Right ventricle myocardium superior (tissue), 1 donor: ENCODE measurements around the gene TNNT2. TPM values are rescaled to one million over a fixed set of nuclear protein-coding genes. Genes with fewer than 3 reads are reported as not detected.
A peak's percentile ranks its signal among the peaks of the same experiment; 100 is the strongest.

Experiments
- ATAC-seq: fragments of 200-7000 bp; cut with Tn5 transposase; one replicate; pipeline ENCODE4 v1.9.1; 2020; ENCODE audit warnings: mild to moderate bottlenecking; ENCODE audit not compliant: poor library complexity
- DNase-seq: peaks from one replicate; pipeline ENCODE4 v3.0.0-alpha.2; 2020
- intact Hi-C: fragments of 100-400 bp; cut with DNase I; formaldehyde crosslinking; loops from one replicate; pipeline ENCODE4 v1.11.2; 2022
- total RNA-seq: library from RNA; stranded (reverse); fragmentation: NEBNext Ultra II Directional; extraction: Animal tissue kit (Norgen Biotek cat#: 25700); gene quantifications from one replicate; pipeline ENCODE4 v1.2.1, GENCODE V29; 2021
- donor health status: DM: no; HTN: yes; CAD: no; lungs with severe emphysema.

Gene TNNT2
- total RNA-seq, 1 donor from 2014 or later = 9,128 TPM

DNA sequence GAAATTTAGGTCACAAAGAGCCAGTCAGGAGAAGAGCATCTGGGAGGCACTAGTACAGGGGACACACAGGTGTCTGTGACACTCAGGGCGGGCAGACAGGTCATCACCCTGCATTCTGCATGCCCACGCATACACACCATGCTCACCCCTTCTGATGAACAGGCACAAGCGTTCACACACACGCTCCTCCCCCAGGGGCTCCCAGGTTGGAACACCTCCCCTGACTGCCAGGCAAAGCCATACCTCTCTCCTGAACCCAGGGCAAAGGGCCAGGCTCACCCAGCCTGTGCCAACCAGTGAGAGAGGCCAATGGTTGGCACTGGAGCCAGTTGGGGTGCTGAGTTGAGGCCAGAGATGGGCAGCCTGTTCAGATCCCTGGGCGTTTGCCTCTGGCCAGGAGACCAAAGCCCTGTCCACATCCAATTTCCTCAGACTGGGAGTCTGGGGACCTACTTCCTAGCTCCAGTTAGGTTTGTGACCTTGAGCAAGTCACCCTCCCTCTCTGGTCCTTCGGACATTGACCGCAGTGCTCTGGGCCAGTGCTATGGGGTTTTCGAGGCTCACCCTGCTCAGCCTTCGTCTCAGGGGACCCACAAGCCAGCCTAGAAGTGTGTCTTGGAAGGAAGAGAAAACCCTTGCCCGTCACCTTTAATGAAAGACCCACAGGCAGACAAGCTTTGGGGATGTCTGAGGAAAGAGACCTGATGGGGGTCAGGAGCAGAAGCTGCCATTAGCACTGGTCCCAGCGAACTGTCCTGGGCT, 27.4 kb upstream of the TNNT2 start:
- no peak for ATAC-seq
- intact Hi-C loops = no loop called here
- no peak for DNase-seq

GRCh38 chr1:201404055-201404454, 26.6 kb upstream of the TNNT2 start:
- no peak for DNase-seq
- intact Hi-C loops = no loop called here
- ATAC-seq = no peak

DNA sequence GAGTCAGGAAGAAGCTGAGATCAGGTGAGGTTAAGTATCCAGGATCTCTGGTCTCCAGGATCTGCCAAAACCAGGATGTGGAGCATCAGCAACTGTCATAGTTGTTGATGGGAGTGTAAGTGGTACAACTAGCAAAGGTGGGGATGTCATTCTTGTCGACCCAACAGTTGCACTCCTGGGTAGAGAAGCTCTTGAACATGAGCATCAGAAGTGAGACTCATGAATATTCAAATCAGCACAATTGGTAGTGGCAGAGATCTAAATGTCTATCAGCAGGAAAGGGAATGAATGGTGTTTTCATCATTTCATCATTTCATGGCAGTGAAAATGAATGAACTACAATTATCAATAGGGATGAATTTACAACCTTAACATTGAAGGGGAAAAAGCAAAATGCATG, 25.9 kb upstream of the TNNT2 start:
- intact Hi-C loops = no loop called here
- no peak for ATAC-seq
- no peak for DNase-seq

DNA sequence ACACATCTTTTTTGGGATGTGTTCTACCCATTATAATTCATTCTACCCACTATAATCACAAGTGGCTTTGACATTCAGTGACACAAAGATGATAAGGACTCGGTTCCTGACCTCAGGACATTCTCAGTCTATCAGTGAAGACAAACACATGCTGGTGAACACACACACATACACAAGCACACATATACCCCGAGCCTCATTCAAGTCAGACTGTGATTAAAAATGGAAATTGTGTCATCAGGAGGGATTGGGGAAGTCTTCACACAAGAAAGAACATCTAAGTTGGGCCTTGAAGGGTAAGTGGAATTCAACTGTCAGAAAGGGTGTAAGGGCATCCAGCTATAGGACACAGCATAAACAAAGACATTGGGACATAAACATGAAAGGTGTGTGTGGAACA, 24.2 kb upstream of the TNNT2 start:
- ATAC-seq (peak; percentile 8), DNase-seq (no peak)
- intact Hi-C loops = no loop called here

GRCh38 chr1:201400852-201401230, 23.4 kb upstream of the TNNT2 start:
- no peak for DNase-seq
- intact Hi-C loops = no loop called here
- peak; percentile 21 for ATAC-seq

DNA sequence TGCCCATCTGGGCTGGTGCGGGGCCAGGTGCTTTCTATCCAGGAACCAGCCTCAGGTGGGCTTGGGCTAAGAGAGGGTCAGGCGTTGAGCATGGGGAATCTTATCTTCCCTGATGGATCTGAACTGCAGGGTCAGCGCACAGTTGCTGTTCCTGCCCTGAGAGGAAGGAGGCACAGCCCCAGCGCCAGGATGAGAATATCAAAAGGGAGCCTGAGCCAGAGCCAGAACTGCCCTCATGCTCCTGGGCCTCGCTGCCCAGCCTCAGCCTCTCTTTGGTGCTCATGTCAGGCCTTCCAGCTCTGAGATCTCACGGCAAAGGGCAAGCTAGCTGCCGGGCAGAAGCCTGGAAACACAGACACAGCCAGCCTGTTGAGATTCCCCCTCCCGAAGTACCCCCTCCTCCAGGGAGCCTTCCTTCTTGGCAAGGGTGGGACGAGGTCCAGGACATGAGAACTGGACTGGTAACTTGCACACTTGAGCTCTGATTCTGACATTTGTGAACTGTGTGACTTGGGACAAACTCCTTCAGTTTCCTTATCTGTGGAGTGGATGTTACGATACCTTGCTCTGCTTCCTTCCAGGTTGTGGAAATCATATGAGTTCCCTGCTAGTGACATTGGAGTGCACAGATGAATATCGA, 22.9 kb upstream of the TNNT2 start:
- no peak for ATAC-seq
- no peak for DNase-seq
- intact Hi-C loops = no loop called here

DNA sequence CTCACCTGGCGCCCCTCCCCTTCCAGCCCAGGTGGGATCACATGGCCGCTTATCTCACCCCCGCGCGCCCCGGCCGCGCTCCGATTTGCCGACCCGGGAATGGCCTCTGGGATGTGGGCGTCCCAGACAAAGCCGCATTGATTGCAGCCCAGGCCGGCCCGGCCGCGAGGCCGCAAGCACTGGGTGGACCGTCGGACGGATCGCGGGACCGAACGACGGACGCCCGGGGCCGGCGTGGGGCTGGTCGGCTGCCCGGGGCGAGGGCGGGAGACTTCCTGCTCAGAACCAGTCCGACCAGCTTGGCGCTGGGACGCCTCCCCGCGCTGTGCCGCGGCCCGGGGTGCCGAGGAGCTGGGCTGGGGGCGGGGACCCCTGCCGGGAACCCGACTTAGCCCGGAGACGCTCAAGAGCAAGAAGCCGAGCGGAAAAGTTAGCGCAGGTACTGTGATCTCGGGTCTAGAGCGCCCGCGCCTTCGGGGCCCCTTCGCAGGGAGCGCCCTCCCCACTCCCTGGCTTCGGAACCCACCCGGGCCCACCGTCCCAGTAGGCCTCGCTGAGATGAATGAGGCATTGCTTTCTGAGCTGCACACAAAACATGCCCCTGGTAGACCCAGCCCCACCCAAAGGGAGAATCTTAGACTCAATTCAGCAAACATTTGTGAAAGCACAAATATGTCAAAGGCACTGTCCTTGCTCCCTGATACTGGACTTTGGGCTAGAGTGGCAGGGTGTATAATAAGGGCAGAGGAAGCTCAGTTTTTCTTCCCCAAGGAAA, 22.1 kb upstream of the TNNT2 start:
- DNase-seq (no peak), ATAC-seq (peak; percentile 30)
- intact Hi-C loops = no loop called here

DNA sequence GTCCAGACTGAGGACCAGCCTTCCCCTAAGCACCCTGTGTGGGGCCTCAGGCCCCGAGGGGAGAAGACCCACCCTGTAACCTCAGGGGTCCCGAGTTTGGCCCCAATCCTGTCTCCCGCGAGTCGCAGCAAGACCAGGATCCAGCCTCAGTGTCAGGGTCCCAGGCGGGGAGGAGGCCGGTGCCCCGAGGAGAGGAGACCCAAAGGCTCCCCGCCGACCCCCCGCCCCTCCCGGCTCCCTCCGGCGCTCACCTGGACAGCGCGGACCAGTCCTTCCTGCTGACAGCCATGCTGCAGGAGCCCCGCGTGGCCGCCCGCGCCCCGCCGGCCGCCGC, 21.5 kb upstream of the TNNT2 start, which contains the start of gene LAD1:
Gene LAD1 (minus strand): TSS at position 307 of the 334 bp plus-strand sequence. CDS start 18 bp downstream, at position 289.
- intact Hi-C loops = no loop called here
- no peak for ATAC-seq
- DNase-seq = peak; percentile 30

DNA sequence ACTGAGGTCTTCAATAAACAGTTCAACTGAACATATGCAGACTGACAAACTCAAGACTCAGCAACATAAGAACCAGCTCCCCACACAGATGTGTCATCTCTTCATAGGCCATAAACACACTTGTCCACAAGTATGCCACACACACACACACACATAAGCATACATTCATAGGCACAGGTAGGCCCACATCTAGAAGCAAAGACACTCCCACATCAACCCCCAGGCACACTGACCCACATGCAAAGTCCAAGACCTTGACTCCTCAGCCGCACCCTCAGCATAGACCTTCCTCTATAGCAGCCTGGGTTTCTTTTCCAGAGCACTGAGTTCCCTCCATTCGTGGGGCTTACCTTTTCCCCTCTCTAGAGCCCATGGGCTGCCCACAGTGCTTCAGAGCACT, 20.2 kb upstream of the TNNT2 start:
- no peak for ATAC-seq
- DNase-seq = peak; percentile 11
- intact Hi-C loops = no loop called here

- intact Hi-C loops = no loop called here
- ATAC-seq (peak; percentile 24), DNase-seq (peak; percentile 33)
Measured at GRCh38 chr1:201396861-201397464, 19.5 kb upstream of the TNNT2 start.

DNA sequence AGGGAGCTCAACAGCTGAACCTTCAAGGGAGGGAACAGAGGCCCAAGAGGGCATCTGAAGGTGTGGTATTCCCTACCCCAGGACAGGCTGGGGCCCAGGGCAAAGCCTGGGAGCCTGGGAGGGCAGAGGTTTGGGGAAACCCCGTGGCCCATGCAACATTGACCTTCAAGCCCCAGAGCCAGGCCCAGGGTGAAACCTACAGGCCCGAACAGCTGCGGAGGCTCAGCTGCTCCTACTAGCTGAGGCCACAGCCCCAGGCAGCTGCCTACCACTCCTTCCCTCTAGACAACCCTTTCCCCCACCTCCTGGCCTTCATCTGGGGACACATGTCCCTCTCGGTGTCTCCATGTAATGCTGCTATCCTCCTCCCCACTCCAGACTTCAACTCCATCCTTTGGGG, 18.5 kb upstream of the TNNT2 start:
- ATAC-seq (no peak), DNase-seq (peak; percentile 14)
- intact Hi-C loops = no loop called here

- no peak for ATAC-seq
- peak; percentile 4 for DNase-seq
- intact Hi-C loops = no loop called here
Measured at GRCh38 chr1:201394591-201394990, 17.1 kb upstream of the TNNT2 start.

GRCh38 chr1:201393076-201393475, 15.6 kb upstream of the TNNT2 start:
- ATAC-seq (no peak), DNase-seq (peak; percentile 14)
- intact Hi-C loops = no loop called here

GRCh38 chr1:201391651-201392511, 14.4 kb upstream of the TNNT2 start:
- no peak for DNase-seq
- intact Hi-C loops = no loop called here
- ATAC-seq = no peak

DNA sequence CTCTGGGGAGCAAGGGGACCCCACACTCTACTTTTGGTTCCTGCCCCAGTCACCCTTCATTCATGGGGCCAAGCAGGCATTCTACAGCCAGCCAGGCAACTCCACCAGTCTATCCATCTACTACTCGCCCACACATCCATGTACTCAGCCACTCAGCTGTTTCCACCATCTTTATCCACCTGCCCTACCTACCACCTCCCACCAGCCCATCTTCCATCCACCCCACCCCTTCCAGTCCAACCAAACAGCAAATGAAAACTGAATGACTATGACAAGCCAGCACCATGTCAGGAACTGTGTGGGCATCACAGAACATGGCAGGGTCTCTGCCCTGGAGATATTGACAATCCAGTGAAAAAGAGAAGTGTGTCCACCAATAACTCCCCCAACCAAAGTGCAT, 13.7 kb upstream of the TNNT2 start:
- intact Hi-C loops = no loop called here
- ATAC-seq = no peak
- DNase-seq = no peak

DNA sequence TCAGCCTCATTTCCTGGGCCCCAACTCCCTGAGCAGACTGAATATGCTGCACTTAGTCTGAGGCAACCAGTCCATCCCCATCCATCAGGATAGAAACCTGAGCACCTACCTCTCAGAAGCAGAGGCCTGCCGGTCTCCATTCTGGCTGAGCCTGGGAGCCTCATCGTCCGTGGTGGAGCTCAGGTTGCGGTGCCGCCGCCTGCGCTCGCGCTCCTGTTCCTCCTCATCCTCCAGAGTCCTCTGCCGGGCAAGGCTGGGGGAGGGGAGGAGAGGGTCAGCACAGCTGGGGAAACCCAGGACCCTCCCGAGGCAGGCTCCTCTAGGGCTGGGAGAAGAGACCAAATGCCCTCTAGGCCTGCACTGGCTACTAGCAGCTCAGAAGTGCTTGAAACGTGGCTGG, 11.6 kb upstream of the TNNT2 start:
- ATAC-seq = no peak
- DNase-seq = peak; percentile 18
- intact Hi-C loops = no loop called here

GRCh38 chr1:201386208-201386607, 8.7 kb upstream of the TNNT2 start:
- DNase-seq = peak; percentile 15
- ATAC-seq = no peak
- intact Hi-C loops = no loop called here

- peak; percentile 73 for ATAC-seq
- peak; percentile 75 for DNase-seq
- intact Hi-C loops = no loop called here
Measured at GRCh38 chr1:201385299-201385891, 7.9 kb upstream of the TNNT2 start.
